Measurements from ENCODE around the gene CAPS2.

The CAPS2 gene

GRCh38 chr12:75329918-75330826, at the start of gene CAPS2:
CAPS2 (minus strand) TSS chr12:75330324; CDS start chr12:75326498, 3,826 bp downstream.
- peak; percentile 63 to 74 for DNase-seq

GRCh38 chr12:75378354-75378753, 48.2 kb upstream of the CAPS2 start:
- no peak for DNase-seq

- DNase-seq: no peak
These were observed 44.8 kb upstream of the CAPS2 start for GRCh38 chr12:75374971-75375370.

GRCh38 chr12:75366629-75367028, 36.5 kb upstream of the CAPS2 start:
- DNase-seq: no peak

GRCh38 chr12:75364919-75365318, 34.8 kb upstream of the CAPS2 start:
- no peak for DNase-seq

GRCh38 chr12:75361408-75361807, 31.3 kb upstream of the CAPS2 start:
- DNase-seq: no peak

- no peak for DNase-seq
These were observed 30.8 kb upstream of the CAPS2 start for GRCh38 chr12:75360920-75361319.

- DNase-seq: no peak
These were observed 23.9 kb upstream of the CAPS2 start for GRCh38 chr12:75354011-75354410.

GRCh38 chr12:75350413-75350812, 20.3 kb upstream of the CAPS2 start:
- no peak for DNase-seq

- DNase-seq: no peak
These were observed 19.8 kb upstream of the CAPS2 start for GRCh38 chr12:75349946-75350345.

GRCh38 chr12:75346215-75346614, 16.1 kb upstream of the CAPS2 start:
- peak in 1 of 2 donors; percentile 23 for DNase-seq

GRCh38 chr12:75345531-75345930, 15.4 kb upstream of the CAPS2 start:
- no peak for DNase-seq

- no peak for DNase-seq
These were observed 11.7 kb upstream of the CAPS2 start for GRCh38 chr12:75341873-75342272.

- no peak for DNase-seq
These were observed 7.8 kb upstream of the CAPS2 start for GRCh38 chr12:75337905-75338304.

GRCh38 chr12:75334384-75335030, 4.4 kb upstream of the CAPS2 start, which contains the start of gene GLIPR1L1:
GLIPR1L1 (plus strand) TSS chr12:75334670; CDS start chr12:75334729, 59 bp downstream.
- peak; percentile 79 to 87 for DNase-seq

GRCh38 chr12:75327642-75328041, 2.5 kb downstream of the CAPS2 start:
- no peak for DNase-seq

GRCh38 chr12:75323663-75324062, 6.5 kb downstream of the CAPS2 start:
- DNase-seq: no peak

- DNase-seq: no peak
These were observed 7.7 kb downstream of the CAPS2 start for GRCh38 chr12:75322464-75322863.

- DNase-seq: no peak
These were observed 12.3 kb downstream of the CAPS2 start for GRCh38 chr12:75317784-75318183.

GRCh38 chr12:75315518-75315917, 14.6 kb downstream of the CAPS2 start:
- no peak for DNase-seq

GRCh38 chr12:75311369-75311768, 18.8 kb downstream of the CAPS2 start:
- no peak for DNase-seq

- DNase-seq: no peak
These were observed 21.8 kb downstream of the CAPS2 start for GRCh38 chr12:75308279-75308678.

- DNase-seq: no peak
These were observed 24.5 kb downstream of the CAPS2 start for GRCh38 chr12:75305412-75306332.
